CD4-positive, alpha-beta T cell treated with Interleukin-15 for 4 hours (primary cell): Measurements from ENCODE around the gene GPR37L1.
"Not testable (repeated sequence)": the region's sequence is repeated elsewhere in the genome, so short reads cannot be mapped to it uniquely, and the experiment has no call there.

Source experiments
- DNase-seq: peaks from one replicate; pipeline ENCODE4 v3.0.0-alpha.2; 2020; ENCODE audit warnings: low spot score

GPR37L1 gene

GRCh38 chr1:202134645-202135172 is 12.0 kb downstream of the GPR37L1 start:
- DNase-seq: no peak

- DNase-seq: peak; percentile 62
These were observed 12.6 kb downstream of the GPR37L1 start for GRCh38 chr1:202135221-202135721.

GRCh38 chr1:202140833-202141232 is 18.1 kb downstream of the GPR37L1 start:
- DNase-seq: no peak

GRCh38 chr1:202141468-202141867 is 18.8 kb downstream of the GPR37L1 start:
- DNase-seq: not testable (repeated sequence)

GRCh38 chr1:202143011-202143767 is 20.5 kb downstream of the GPR37L1 start:
- no peak for DNase-seq

- DNase-seq: no peak
These were observed 21.2 kb downstream of the GPR37L1 start for GRCh38 chr1:202143768-202144401.

- peak; percentile 58 for DNase-seq
These were observed 21.8 kb downstream of the GPR37L1 start, which contains the start of gene ARL8A for GRCh38 chr1:202144402-202145067. ARL8A (minus strand) TSS chr1:202144737; CDS start chr1:202144572, 165 bp downstream.

GRCh38 chr1:202145068-202145743 is 22.5 kb downstream of the GPR37L1 start:
- DNase-seq: no peak

GRCh38 chr1:202145744-202146140 is 23.0 kb downstream of the GPR37L1 start:
- not testable (repeated sequence) for DNase-seq

- DNase-seq: no peak
These were observed 23.6 kb downstream of the GPR37L1 start for GRCh38 chr1:202146279-202146678.

GRCh38 chr1:202146993-202147392 is 24.3 kb downstream of the GPR37L1 start:
- no peak for DNase-seq

- DNase-seq: no peak
These were observed 25.7 kb downstream of the GPR37L1 start for GRCh38 chr1:202148391-202148790.

GRCh38 chr1:202149566-202149965 is 26.8 kb downstream of the GPR37L1 start:
- no peak for DNase-seq

- no peak for DNase-seq
These were observed 27.5 kb downstream of the GPR37L1 start for GRCh38 chr1:202150187-202150586.

GRCh38 chr1:202150602-202151001 is 27.9 kb downstream of the GPR37L1 start:
- no peak for DNase-seq

GRCh38 chr1:202151045-202151444 is 28.3 kb downstream of the GPR37L1 start:
- DNase-seq: no peak

- no peak for DNase-seq
These were observed 29.7 kb downstream of the GPR37L1 start for GRCh38 chr1:202152399-202152798.

GRCh38 chr1:202153284-202153683 is 30.6 kb downstream of the GPR37L1 start:
- no peak for DNase-seq

GRCh38 chr1:202154148-202154765 is 31.5 kb downstream of the GPR37L1 start:
- DNase-seq: no peak

GRCh38 chr1:202154766-202155477 is 32.2 kb downstream of the GPR37L1 start:
- peak; percentile 66 for DNase-seq
